ENCODE data around the gene FRK. TPM values are rescaled to one million over a fixed set of nuclear protein-coding genes. Genes with fewer than 3 reads are reported as not detected.
"Not testable (repeated sequence)": the region's sequence is repeated elsewhere in the genome, so short reads cannot be mapped to it uniquely, and the experiment has no call there.

Gene FRK
- total and polyA plus RNA-seq, 7 donors: 0.10 to 4.2 (median 1.4) TPM

DNA sequence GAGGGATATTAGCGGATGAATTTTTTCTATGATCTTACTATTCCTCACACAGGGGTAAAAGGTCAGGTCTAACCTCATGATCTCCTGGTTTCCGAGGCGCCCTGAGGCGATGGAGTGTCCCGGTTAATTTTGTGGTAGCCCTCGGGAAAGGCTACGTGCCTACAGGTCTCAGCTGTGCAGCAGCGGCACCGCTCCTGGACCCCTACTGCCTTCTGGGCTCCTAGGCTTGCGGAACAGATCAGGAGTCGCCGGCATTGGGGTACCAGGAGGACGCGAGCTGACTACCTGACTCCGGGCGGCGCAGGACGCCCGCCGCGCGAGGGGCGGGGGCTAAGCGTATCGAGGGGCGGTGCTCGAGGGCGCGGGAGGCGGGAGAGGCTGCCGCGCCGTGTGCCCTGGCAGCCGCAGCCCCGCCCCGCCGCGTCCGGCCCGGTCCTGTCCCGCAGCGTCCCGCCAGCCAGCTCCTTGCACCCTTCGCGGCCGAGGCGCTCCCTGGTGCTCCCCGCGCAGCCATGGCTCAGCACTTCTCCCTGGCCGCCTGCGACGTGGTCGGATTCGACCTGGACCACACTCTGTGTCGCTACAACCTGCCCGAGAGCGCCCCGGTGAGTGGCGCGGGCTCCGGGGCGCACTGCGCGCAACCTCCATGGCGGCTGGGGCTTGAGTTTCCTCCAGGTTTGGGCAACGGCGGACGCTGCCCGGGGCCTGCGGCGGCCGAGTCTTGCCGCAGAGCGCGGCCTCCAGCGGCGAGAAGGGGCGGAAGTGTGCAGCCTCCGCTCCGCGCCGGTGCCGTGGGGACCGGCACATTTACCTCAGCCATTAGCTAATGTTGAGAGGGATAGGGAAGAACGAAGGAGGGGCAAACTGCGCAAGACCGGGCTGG, 40.0 kb upstream of the FRK start, which contains the start of gene NT5DC1:
Gene NT5DC1 (plus strand): TSS at position 435 of the 883 bp plus-strand sequence. CDS start 78 bp downstream, at position 513.
- peaks cover 4% of the 10 kb centered on the region for H3K9me3 ChIP-seq
- intact Hi-C loops (cut with DNase I): loop anchor here (2.0 to 5.0 kb wide), 2 partner anchors 38 to 90 kb away; partner anchors contain the start of gene FRK (in 1 of the 2)
- H3K27me3 ChIP-seq (ENCODE audit: insufficient read depth in 3 of 3, low read length in 2 of 3): no peaks in the 10 kb centered on the region
- 0 to 1% (median 0%) methylated on average over 64 to 87 of the region's 87 CpGs for WGBS, 3 donors
- DNase-seq: peak; percentile 87 to 90
- H3K4me3 ChIP-seq: peak within 1 kb of the TSS; percentile 87
- TF ChIP-seq, protein P1, sequence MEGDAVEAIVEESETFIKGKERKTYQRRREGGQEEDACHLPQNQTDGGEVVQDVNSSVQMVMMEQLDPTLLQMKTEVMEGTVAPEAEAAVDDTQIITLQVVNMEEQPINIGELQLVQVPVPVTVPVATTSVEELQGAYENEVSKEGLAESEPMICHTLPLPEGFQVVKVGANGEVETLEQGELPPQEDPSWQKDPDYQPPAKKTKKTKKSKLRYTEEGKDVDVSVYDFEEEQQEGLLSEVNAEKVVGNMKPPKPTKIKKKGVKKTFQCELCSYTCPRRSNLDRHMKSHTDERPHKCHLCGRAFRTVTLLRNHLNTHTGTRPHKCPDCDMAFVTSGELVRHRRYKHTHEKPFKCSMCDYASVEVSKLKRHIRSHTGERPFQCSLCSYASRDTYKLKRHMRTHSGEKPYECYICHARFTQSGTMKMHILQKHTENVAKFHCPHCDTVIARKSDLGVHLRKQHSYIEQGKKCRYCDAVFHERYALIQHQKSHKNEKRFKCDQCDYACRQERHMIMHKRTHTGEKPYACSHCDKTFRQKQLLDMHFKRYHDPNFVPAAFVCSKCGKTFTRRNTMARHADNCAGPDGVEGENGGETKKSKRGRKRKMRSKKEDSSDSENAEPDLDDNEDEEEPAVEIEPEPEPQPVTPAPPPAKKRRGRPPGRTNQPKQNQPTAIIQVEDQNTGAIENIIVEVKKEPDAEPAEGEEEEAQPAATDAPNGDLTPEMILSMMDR (IDR thresholded peaks at IDR 0.05): peak; percentile 54
- no peaks in the 10 kb centered on the region for H3K36me3 ChIP-seq (ENCODE audit: insufficient read depth in 1 of 2, low read depth in 1 of 2)
- ATAC-seq: peak; percentile 95 to 96 (median 96)
- peak within 1 kb of the TSS; percentile 95 for H3K27ac ChIP-seq
- peaks cover 46% of the 10 kb centered on the region for H3K4me1 ChIP-seq

DNA sequence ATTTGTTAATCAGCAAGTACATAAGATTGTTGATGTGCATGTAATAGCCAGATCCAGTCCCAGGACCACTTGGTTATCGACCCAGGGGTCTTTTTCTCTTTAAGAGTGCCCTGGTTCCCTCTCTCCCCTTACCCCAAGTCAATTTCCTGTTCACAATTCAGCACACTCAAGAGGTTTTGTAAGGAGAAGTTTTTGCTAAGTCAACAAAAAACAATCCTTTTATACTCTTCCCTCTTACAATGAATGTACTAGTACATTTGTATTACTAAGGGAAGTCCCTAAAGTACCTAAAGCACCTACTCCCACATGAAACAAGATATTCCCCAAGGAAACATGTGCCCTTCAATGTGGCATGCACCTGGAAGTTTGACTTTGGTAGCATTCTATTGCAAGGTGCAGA, 38.3 kb upstream of the FRK start:
- Histone ChIP-seq H3K27me3 (ENCODE audit: insufficient read depth in 3 of 3, low read length in 2 of 3) (no peaks in the 10 kb centered on the region), H3K9me3 (peaks cover 4% of the 10 kb centered on the region), H3K36me3 (ENCODE audit: insufficient read depth in 1 of 2, low read depth in 1 of 2) (no peaks in the 10 kb centered on the region), H3K4me1 (peaks cover 30% of the 10 kb centered on the region), H3K4me3 (no peak overlapping the region), H3K27ac (no peak overlapping the region)
- ATAC-seq (no peak), DNase-seq (no peak)
- intact Hi-C loops (cut with DNase I): loop anchor here in 1 of 2 donors (5.0 kb wide), 1 partner anchor 87 kb away; no protein-coding TSS in a partner anchor
- WGBS, 3 donors: 68 to 91% (median 82%) methylated on average over 1 of the region's 1 CpG
- TF ChIP-seq, protein P1 (IDR thresholded peaks at IDR 0.05): no peak

DNA sequence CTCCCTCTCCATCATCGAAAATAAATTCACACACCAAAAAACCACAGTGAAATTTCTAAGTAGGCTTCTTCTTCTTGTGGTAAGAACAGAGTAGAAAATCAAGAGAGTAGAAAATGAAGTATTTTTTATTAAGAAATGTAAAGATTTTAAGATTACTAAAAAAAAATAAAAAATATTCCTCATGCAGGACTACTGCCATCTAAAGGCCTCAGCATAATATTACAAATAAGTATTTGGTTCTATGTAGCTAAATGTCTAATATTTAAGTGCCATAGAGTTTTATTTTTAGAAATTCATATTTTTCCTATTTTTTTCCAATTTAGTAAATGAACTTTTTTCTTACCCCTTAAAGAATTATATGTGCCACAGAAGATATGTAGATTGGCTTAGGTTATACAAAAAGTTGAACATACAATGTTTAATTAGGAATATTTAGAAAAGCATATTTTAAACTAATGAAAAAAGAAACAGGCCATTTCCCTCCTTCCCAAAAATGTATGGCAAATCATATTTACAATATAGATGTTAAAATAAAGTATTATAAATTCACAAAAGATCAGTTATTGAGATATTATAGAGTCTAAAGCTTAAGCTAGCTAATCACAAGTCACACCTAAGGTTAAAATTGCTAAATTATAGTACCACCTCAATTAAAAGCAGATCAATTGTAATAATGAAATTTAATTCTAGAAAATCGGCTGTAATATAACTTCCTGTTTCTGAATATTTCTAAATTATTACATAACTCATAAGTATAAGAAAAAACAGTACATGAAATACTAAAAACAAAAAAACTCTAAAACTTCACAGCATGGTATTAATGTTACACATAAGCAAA, 36.5 kb upstream of the FRK start:
- WGBS, 3 donors: 32 to 61% (median 35%) methylated on average over 2 of the region's 2 CpGs
- TF ChIP-seq, protein P1 (IDR thresholded peaks at IDR 0.05): peak; percentile 54
- Histone ChIP-seq H3K27me3 (ENCODE audit: insufficient read depth in 3 of 3, low read length in 2 of 3) (no peaks in the 10 kb centered on the region), H3K36me3 (ENCODE audit: insufficient read depth in 1 of 2, low read depth in 1 of 2) (no peaks in the 10 kb centered on the region), H3K9me3 (peaks cover 4% of the 10 kb centered on the region), H3K4me1 (peaks cover 17% of the 10 kb centered on the region), H3K4me3 (no peak overlapping the region), H3K27ac (no peak overlapping the region)
- intact Hi-C loops (cut with DNase I): loop anchor here in 1 of 2 donors (5.0 kb wide), 1 partner anchor 85 kb away; no protein-coding TSS in a partner anchor
- DNase-seq (no peak), ATAC-seq (no peak)

DNA sequence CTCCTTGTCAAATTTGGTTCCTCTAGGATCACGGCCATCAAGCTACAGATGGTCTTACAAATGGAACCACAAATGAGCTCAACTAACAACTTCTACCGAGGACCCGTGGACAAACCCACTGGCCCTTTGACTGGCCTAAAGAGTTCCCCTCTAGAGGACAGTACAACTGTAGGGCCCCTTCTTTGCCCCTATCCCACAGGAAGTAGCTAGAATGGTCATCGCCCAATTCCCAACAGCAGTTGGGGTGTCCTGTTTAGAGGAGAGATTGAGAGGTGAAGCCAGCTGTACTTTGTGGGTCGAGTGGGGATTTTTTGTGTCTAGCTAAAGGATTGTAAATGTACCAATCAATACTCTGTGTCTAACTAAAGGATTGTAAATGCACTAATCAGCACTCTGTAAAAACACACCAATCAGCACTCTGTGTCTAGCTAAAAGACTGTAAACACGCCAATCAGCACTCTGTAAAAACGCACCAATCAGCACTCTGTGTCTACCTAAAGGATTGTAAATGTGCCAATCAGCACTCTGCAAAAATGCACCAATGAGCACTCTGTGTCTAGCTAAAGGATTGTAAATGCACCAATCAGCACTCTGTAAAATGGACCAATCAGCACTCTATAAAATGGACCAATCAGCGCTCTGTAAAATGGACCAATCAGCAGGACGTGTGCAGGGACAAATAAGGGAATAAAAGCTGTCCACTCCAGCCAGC, 35.5 kb upstream of the FRK start:
- H3K27me3 ChIP-seq (ENCODE audit: insufficient read depth in 3 of 3, low read length in 2 of 3); H3K36me3 ChIP-seq (ENCODE audit: insufficient read depth in 1 of 2, low read depth in 1 of 2); ATAC-seq; H3K4me1 ChIP-seq; H3K9me3 ChIP-seq; H3K4me3 ChIP-seq; H3K27ac ChIP-seq; DNase-seq: not testable (repeated sequence)
- intact Hi-C loops (cut with DNase I): loop anchor here in 1 of 2 donors (5.0 kb wide), 1 partner anchor 84 kb away; no protein-coding TSS in a partner anchor
- WGBS, 3 donors: 88 to 93% (median 91%) methylated on average over 9 of the region's 9 CpGs

Measured in psoas muscle (tissue), 8 donors.